ENCODE data around the gene C2orf66. TPM values are rescaled to one million over a fixed set of nuclear protein-coding genes. Genes with fewer than 3 reads are reported as not detected.
A peak's percentile ranks its signal among the peaks of the same experiment; 100 is the strongest.

C2orf66 gene
- total RNA-seq, result not detected
- long read RNA-seq, donor 1, result 0 reads
- long read RNA-seq, donor 2, result 0 reads

DNA sequence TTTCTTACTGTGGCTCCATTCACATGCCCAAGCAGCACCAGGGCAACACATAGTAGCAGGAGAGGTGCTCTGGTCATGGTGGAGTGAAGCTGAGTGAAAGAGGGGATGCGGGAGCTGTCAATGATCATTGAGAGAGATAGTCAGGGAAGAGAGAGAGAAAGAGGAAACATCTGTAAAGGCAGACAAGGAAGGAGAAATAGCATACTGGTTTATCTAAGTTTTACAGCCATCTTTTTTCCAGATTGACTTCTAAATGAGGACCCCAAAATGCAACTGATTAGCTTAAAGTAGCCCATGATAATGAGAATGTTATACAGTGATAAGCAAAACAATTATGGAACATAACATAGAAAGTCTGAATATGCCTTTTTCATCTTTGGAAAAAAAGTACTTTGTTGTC lies at the start of gene C2orf66:
TSS of gene C2orf66 (minus strand) at position 96 of the 400 bp plus-strand sequence. CDS start at position 77, 19 bp downstream.
- Histone ChIP-seq H3K4me3 (no peak within 1 kb of the TSS), H3K9me3 (no peaks in the 10 kb centered on the region), H3K4me1 (ENCODE audit: low read depth) (no peaks in the 10 kb centered on the region), H3K36me3 (ENCODE audit: low read depth) (no peaks in the 10 kb centered on the region)
- DNase-seq, result no peak
- no peak for ATAC-seq
- TF ChIP-seq, protein P1, sequence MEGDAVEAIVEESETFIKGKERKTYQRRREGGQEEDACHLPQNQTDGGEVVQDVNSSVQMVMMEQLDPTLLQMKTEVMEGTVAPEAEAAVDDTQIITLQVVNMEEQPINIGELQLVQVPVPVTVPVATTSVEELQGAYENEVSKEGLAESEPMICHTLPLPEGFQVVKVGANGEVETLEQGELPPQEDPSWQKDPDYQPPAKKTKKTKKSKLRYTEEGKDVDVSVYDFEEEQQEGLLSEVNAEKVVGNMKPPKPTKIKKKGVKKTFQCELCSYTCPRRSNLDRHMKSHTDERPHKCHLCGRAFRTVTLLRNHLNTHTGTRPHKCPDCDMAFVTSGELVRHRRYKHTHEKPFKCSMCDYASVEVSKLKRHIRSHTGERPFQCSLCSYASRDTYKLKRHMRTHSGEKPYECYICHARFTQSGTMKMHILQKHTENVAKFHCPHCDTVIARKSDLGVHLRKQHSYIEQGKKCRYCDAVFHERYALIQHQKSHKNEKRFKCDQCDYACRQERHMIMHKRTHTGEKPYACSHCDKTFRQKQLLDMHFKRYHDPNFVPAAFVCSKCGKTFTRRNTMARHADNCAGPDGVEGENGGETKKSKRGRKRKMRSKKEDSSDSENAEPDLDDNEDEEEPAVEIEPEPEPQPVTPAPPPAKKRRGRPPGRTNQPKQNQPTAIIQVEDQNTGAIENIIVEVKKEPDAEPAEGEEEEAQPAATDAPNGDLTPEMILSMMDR (IDR thresholded peaks at IDR 0.05), result no peak
- intact Hi-C loops (cut with DNase I, micrococcal nuclease), result no loop called here

DNA sequence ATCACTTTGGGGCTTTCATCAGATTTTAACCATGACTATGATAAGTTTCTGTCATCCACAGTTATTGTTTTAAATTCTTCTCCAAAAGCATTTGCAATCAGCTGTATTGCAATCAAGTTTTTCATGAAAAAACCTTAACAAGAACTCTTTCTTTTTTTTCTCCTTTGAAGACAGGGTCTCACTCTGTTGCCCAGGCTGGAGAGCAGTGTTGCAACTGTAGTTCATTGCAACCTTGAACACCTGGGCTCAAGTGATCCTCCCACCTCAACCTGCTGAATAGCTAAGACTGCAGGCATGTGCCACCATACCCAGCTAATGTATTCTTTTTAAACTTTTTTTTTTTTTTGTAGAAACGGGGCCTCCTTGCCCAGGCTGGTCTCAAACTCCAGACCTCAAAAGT lies 45.5 kb upstream of the C2orf66 start:
- no peak for DNase-seq
- ATAC-seq, result no peak
- H3K36me3 ChIP-seq (ENCODE audit: low read depth), result no peaks in the 10 kb centered on the region
- H3K4me3 ChIP-seq, result no peak overlapping the region
- TF ChIP-seq, protein P1 (IDR thresholded peaks at IDR 0.05), result no peak
- peaks cover 3% of the 10 kb centered on the region for H3K4me1 ChIP-seq (ENCODE audit: low read depth)
- H3K9me3 ChIP-seq, result peaks cover 7% of the 10 kb centered on the region
- intact Hi-C loops (cut with DNase I, micrococcal nuclease), result no loop called here

DNA sequence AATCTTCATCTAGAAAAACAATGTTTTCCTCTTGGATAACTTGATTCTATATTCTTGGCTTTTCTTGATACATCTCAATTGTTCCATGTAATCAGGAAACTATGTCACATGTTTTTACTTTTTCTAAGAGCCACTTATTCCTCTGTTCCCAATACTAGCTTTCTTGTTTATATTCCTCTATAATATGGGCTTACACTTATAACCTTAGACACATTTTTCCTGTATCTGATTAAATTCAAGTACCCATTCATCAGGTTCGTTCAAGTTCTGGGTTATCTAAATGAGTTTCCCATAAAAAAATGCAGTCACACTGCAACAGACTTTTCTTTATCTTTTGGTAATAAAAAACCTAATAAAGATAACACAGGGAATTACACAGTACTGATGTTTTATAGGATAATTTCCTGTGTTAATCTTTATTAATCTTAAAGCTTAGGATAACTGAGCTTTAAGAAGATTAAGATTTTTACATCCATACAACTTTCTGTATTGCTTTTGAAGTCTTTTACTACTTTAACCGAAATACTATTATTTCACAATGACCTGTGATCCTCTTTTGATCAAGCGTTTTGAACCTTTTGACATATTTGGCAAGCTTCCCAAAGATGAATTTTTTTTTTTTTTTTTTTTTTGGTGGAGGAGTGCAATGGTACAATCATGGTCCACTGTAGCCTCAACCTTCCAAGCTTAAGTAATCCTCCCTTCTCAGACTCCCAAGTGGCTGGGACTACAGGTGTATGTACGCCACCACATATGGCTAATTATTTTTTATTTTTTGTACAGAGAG lies 44.3 kb upstream of the C2orf66 start:
- intact Hi-C loops (cut with DNase I, micrococcal nuclease), result no loop called here
- DNase-seq (no peak), ATAC-seq (peak; percentile 88)
- no peaks in the 10 kb centered on the region for H3K9me3 ChIP-seq
- H3K36me3 ChIP-seq (ENCODE audit: low read depth), result no peaks in the 10 kb centered on the region
- no peak overlapping the region for H3K4me3 ChIP-seq
- TF ChIP-seq, protein P1 (IDR thresholded peaks at IDR 0.05), result no peak
- peaks cover 3% of the 10 kb centered on the region for H3K4me1 ChIP-seq (ENCODE audit: low read depth)

DNA sequence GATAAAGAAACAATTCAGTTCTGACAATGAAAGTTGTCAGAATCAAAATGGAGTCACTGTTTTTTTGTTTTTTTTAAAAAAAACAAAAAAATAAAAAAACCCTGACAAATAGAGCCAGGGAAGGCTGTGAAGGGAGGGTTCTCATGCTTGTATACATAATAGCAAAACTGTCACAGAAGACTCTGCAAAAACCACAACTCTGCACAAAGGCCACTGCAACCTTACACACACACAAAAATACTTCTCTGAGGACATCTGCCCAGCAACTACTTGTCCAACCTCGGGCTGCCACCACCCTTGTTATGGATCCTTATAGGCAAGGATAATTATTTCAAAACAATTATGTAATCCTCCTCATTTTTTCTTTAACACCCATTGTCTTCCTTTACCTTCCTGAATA lies 41.9 kb upstream of the C2orf66 start:
- intact Hi-C loops (cut with DNase I, micrococcal nuclease), result no loop called here

DNA sequence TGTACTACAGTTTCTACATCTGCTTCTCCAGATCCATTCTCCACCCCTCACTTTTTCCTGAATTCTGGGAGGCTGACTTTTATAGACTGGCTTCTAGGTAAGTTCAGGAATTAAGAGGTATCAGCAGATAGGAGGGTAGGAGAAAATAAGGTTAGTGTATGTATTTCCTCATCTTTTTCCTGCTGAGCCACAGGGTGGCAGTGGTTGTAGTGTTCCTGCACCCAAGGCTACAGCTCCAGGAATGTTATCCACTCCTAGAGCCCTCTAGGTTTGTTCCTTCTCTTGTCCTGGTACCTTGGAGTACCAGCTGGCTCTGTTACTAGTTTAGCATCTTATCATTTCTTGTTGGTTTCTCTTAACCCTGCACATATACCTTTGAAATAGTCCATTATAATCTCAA lies 40.7 kb upstream of the C2orf66 start:
- DNase-seq, result peak in 2 of 3 donors; percentile 40 to 46
- no peaks in the 10 kb centered on the region for H3K9me3 ChIP-seq
- TF ChIP-seq, protein P1 (IDR thresholded peaks at IDR 0.05), result no peak

More for the DNA sequence above, 41.9 kb upstream of the C2orf66 start:
- TF ChIP-seq, protein P1 (IDR thresholded peaks at IDR 0.05), result no peak
- ATAC-seq (peak; percentile 11), DNase-seq (no peak)
- Histone ChIP-seq H3K4me1 (ENCODE audit: low read depth) (peaks cover 3% of the 10 kb centered on the region), H3K9me3 (no peaks in the 10 kb centered on the region), H3K4me3 (no peak overlapping the region), H3K36me3 (ENCODE audit: low read depth) (no peaks in the 10 kb centered on the region)

More for the DNA sequence above, 40.7 kb upstream of the C2orf66 start:
- peaks cover 3% of the 10 kb centered on the region for H3K4me1 ChIP-seq (ENCODE audit: low read depth)
- ATAC-seq, result no peak
- H3K4me3 ChIP-seq, result no peak overlapping the region
- no peaks in the 10 kb centered on the region for H3K36me3 ChIP-seq (ENCODE audit: low read depth)
- intact Hi-C loops (cut with DNase I, micrococcal nuclease), result no loop called here

All from mucosa of descending colon (tissue), 3 donors.